ENCODE results near the gene COL24A1.
"Not testable (repeated sequence)": the region's sequence is repeated elsewhere in the genome, so short reads cannot be mapped to it uniquely, and the experiment has no call there.

The COL24A1 gene

DNA sequence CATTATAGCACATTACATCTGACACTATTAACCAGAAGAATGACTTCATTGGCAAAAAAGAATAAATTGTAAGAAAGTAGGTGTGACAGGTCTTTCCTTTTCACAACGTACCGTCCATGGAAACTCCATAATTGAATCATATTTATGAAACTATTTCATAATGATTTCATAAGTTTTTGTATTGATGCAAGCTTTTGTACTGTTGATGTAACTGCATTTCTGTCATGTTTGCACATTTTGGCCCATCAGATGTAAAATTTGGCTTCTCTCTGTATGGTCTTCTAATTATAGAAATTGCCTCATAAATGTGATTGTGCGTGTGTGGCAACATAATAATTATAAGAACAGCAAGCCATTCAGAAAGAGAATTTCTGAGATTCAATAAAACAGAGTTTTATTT, 267.7 kb downstream of the COL24A1 start:
- no peak for DNase-seq (ENCODE audit: low spot score)

DNA sequence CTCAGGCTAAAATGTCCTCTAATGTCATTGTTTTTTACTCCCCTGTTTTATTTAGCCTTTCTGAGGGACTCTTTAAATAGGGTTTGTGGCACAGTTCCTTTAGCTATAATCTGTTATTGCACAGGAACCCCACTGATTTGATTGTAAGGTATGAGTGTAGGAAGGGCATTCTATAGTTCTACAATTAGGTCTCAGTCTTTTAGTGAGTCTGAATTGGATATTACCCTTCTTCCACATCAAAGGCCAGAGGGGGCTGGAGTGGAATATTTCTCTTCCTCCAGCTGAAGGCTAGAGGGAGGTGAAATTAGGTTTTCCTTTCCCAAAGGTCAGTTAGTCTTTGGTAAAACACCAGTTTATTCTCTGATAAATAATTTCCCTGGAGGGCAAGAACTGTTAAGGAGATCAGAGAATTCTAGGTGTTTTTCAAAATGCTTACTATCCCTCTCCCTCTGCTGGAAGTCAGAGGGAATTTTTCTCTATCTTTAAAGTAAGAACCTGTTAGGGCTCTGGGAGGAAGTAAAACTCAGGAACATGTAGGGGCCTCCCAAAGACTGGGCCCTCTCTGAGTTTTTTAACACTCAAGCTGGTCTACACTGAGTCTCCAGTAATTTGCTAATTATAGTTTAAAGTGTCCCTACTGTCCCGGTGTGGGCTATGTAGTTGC, 272.1 kb downstream of the COL24A1 start:
- DNase-seq (ENCODE audit: low spot score), result peak; percentile 17

DNA sequence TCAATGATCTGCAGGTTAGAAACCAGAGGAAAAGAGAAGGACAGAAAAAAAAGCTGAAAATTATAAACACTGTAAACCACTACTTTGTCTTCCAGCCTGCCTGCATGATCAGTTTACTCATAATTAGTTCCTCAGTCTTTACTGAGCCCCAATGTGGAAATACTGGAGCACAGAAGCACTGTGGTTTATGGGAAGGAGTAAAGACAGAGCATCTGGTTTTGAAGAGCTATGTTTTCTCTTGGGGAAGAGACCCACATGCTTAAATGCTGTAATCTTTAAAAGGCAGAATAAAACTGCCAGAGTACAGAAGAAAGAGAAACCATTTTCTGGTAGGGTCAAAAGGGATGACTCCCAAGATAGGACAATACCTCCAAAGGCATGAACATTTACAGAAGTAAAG, 289.4 kb downstream of the COL24A1 start:
- DNase-seq (ENCODE audit: low spot score), result no peak

DNA sequence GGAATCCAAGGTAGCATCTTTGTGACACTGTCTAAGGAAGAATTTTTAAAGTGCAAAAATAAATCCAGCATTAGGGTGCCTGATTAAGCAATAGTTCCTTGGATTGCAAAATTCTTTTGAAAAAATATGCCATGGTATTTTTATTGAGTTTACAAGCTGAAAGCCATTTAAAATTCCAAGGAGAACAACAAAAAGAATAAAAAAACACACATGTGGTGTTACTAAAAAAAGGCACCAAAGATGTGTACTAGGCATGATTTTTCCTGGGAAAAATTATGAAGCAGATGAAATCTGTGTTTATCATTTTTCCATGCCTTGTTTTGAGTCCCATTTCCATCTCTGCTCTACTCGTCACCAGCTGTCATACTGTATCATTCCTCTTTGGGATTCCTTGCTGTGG, 291.4 kb downstream of the COL24A1 start:
- DNase-seq (ENCODE audit: low spot score), result no peak

DNA sequence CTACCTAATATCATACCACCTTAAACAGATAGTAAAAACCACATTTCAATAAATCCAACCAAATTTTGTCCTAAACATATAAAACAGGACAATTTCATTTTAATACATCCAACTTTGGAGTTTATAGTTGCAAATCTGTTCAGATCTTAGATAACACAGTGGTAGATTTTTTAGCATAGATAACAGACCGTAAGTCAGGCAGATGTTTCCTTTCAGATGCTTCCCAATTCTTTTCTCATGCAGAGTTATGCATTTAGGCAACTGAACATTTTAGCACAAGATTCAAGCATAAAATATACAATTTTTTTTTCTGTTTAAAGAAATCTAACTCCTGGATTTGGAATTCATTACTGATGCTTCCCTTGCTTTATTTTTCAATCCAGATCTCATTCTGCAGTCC, 291.8 kb downstream of the COL24A1 start:
- no peak for DNase-seq (ENCODE audit: low spot score)

DNA sequence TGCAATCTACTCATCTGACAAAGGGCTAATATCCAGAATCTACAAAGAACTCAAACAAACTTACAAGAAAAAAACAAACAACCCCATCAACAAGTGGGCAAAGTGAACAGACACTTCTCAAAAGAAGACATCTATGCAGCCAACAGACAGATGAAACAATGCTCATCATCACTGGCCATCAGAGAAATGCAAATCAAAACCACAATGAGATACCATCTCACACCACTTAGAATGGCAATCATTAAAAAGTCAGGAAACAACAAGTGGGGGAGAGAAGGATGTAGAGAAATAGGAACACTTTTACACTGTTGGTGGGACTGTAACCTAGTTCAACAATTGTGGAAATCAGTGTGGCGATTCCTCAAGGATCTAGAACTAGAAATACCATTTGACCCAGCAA, 292.9 kb downstream of the COL24A1 start:
- DNase-seq (ENCODE audit: low spot score), result not testable (repeated sequence)

DNA sequence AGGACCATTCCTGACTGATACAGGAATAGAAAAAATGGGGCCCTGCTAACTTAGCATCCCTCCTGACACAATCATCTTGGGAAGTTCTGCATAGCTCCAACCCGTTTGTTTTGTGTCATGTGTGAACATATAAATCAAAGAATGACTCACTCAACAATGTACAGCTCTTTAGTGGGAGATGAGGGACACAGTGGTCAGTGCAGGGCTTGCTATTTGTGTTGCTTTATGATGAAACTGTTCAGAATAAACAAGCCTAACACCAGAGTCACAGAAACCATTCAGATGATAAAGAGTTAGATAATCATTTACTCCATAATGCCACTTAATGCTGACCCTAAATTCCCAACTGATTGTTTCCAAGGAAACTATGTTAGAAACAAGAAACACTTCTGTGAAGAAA, 294.1 kb downstream of the COL24A1 start:
- no peak for DNase-seq (ENCODE audit: low spot score)

DNA sequence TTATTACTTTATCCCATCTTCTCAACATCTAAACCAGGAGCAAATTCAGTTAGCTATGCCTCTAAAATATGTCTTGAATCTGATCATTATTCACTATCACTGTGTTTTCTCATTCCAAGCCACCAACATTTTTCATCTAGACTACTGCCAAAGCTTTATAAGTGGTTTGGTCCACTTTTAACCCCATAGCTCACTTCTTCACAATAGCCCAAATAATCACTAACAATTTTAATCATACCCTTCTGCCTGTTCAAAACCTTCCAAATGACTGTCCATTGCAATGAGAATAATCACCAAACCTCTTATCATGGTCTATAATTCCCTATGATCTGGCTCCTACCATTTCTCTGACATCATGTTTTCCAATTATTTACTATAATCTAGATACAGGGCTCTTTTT, 298.6 kb downstream of the COL24A1 start:
- DNase-seq (ENCODE audit: low spot score), result no peak

DNA sequence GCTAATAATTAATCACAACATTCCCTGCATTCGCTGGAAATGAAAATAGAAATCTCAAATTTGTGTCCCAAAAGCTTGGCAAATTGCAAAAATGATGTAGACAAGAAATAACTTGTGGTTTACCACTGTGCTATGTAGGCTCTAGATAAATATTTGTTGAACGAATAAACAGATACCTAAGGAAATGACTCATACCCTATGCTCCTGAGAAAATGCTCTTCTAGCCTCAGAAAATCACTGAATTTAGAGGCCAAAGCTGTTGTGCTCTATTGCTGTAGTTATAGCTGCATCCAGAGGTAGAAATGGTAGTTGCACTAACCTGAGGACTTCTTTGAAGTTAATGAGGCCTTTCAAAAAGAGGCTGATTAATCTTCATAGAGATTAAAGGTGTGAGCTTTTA, 306.3 kb downstream of the COL24A1 start:
- peak; percentile 62 for DNase-seq (ENCODE audit: low spot score)

DNA sequence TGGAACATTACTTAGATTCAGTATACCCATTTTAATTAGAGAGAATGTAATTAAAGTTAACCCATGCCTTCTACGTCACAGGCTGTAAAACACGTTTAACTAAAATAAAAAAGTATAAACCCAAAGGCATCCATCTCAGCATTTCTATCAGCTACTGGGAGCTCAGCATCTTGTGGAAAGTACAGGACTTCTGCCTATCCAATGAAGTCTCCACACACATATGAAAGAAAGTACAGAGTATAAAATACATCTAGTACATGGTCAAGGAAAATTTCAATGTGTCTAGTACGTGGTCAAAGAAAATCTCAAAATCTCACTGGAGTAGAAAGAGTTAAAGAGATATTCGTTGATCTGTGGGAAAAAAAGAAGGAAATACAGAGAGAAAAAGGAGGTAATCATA, 306.9 kb downstream of the COL24A1 start:
- no peak for DNase-seq (ENCODE audit: low spot score)

DNA sequence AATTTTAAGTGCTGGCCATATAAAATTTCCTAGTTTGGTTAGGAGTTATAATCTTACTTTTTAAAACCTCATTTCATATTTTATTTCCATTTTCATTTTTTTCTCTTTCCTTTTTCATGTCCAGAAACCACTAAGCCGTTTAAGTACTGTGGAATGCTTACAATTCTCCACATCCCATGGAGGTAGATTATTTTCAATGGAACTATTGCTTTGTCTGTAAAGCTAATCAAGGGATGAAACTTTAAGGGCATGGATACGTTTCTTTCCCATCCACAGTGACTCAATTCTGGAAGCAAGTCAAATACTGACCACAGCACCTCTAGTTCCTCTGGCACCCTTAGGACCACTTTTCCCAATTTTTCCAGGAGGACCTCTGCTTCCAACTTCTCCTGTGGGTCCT, 309.2 kb downstream of the COL24A1 start:
- no peak for DNase-seq (ENCODE audit: low spot score)

DNA sequence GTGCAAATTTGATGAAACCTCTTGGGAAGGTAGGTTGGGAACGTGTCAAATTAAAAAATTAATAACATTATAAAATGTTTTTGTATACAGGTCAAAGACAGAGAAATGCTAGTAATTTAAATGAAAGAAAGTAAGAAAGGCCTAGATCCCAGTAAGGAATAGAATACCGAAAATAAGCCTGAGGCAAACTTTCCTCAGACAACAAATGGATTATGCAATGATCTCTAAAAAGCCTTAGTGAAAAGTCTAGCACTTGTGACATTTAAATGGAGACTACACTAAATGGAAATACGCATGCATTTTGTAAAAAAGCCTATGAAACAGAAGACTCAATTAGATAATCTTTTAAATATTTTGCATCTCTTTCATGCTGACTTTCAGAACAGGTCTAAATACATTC, 309.9 kb downstream of the COL24A1 start:
- DNase-seq (ENCODE audit: low spot score), result no peak

DNA sequence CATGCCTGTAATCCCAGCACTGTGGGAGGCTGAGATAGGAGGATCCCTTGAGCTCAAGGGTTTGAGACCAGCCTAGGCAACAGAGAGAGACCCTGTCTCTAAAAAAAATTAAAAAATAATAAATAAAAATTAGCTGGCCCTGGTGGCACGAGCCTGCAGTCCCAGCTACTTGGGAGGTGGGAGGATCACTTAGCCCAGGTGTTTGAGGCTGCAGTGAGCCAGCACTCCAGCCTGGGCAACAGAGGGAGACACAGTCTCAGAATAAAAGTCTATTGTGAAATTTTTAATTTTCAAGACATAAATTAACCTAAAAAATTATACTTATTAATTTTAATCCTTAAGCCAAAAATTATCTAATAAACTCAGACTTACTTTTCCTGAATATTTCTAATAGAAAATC, 317.1 kb downstream of the COL24A1 start:
- no peak for DNase-seq (ENCODE audit: low spot score)

DNA sequence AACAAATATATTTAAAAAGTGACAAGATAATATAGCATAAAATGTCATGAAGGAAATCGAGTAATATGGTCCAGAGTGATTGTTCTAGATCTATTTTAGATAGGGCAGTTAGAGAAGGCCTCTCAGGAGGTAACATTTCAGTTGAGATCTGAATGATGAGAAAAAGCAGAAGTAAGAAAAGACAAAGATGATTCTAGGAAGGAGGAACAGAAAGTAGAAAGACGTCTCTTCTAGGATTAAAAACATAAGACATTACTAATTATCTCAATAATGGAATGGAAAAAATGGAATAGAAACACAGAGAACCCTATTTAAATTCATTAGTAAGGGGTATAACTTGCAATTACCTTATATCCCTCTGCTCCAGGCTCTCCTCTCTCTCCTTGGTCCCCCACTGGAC, 318.3 kb downstream of the COL24A1 start:
- DNase-seq (ENCODE audit: low spot score), result no peak

DNA sequence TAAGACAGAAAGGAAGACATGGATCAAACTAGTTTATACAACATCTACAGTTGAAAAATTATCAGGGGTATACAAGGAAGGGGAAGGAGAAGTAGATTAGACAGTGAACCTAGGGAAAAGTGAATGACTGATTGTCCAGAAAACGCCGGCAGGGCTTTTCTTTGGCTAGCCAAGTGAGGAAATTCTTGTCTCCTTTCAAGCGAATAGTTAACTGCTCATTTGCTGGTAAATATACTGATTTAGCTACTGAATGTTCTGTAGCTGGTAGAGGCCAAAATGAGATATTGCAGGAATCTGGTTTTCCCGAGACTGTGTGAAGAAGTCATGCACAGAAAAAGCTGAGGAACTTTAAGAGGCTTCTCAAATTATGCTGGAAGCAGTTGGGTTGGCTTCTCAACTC, 319.8 kb downstream of the COL24A1 start:
- no peak for DNase-seq (ENCODE audit: low spot score)

DNA sequence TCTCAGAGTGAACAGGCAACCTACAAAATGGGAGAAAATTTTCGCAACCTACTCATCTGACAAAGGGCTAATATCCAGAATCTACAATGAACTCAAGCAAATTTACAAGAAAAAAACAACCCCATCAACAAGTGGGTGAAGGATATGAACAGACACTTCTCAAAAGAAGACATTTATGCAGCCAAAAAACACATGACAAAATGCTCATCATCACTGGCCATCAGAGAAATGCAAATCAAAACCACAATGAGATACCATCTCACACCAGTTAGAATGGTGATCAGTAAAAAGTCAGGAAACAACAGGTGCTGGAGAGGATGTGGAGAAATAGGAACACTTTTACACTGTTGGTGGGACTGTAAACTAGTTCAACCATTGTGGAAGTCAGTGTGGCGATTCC, 323.4 kb downstream of the COL24A1 start:
- DNase-seq (ENCODE audit: low spot score), result not testable (repeated sequence)

DNA sequence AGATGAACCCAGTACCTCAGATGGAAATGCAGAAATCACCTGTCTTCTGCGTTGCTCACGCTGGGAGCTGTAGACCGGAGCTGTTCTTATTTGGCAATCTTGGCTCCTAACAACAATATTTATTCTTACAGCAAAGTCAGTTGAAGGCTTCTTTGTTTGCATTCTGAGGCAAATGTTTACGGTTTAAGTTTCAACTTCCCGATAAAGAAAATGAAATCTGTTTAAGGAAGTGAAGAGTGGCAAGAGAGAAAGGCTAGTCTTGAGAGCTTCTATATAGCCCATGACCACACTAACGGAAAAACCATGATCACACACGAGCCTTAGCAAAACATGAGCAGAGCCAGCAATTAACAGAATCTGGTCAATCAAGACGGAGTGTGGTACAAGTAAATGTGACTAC, 325.7 kb downstream of the COL24A1 start:
- DNase-seq (ENCODE audit: low spot score), result no peak

DNA sequence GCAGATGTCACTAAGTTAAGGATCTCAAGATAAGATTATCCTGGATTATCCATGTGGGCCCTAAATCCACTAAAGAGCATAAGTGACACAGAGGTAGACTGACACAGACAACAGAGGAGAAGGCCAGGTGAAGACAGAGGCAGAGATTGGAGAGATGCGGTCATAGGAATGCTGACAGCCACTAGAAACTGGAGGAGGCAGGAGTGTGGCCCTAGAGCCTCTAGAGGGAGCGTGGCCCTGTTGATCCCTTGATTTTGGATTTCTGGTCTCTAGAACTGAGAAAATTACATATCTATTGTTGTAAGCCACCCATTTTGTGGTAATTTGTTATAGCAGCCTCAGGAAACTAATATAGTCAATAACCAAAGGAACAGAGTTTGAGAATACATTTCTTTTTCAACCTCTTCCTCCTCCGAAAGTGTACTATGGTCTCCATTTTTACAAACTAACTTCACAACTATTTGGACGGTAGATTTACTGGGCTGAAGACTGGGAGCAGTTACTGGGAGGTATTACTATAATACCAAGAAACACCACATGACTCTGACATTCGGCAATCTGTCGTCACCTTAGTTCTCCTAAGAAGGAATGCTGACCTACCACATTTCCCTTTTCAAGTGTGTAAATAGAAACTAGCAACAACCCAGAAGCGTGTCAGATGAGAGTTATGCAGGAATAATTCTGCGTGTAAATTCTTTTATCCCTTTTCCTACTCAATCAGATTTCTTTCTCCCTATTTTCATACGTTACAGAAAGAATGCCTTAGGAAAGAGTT, 332.3 kb downstream of the COL24A1 start:
- no peak for DNase-seq (ENCODE audit: low spot score)

DNA sequence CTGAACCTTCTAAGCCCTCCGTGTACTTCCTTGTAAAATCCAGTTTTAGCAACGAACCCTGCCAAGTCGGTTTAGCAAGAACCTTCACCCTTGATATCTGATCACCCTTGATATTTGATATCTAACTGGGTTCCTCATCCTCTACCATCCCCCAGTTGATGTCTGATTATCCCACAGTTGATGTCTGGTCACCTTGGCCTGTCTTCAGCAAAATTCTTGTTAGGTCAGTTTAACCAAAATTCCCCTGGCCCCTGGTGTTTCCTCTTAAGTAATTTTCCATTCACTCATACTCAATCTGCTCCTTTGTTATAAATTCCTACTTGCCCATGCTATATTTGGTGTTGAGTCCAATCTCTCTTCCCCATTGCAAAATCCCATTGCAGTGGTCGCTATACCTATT, 333.9 kb downstream of the COL24A1 start:
- no peak for DNase-seq (ENCODE audit: low spot score)

DNA sequence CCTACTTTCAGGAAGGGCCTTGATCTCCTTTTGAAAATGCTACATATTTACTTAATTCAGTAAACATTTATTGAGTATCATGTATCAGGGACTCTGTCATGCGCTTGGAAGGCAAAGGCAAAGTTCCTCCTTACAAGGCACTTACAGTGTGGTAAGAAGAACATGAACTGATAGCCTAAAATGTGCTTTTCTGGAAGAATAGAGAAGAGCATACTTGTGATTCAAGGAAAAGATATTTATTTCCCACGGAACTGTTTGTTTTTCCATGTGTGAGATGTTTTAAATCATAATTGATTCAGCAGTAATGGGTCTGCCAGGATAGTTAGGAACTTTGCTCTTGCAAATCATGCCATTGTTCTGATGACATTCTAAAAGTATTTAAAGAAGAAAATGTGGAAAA, 338.2 kb downstream of the COL24A1 start:
- peak; percentile 25 for DNase-seq (ENCODE audit: low spot score)

DNA sequence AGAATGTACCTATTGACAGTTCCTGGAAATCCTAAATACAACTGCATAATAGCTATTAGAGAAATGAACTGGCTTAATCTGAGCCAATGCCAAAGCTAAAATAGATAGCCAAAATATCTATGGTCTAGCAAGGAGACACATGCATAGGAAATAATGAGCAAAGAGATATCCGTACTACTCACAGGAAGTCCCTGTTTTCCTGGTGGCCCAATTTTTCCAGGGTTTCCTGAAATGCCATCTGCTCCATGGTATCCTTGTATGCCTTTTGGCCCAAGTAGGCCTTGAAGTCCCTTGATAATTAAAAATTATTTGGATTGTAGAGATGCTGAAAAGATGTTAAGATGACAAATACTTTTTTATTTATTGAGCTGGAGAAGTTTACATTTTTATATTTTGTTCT, 340.0 kb downstream of the COL24A1 start:
- no peak for DNase-seq (ENCODE audit: low spot score)

DNA sequence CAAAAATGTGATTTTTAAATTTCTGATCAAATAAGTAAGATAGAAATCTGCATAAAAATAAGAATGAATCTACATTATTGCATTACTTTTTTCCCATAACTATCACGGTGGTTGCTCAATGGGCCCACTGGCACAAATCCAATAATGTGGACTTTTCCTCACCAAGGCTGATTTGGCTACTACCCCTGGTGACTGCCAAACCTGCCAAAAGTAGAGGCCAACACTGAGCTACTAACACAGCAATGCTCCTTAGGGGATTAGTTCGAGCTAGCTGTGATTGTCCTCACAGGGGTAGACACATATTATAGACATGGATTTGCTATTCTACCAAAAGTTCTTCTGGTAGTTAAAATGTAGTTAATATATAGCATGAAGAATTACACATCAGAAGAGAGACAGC, 340.7 kb downstream of the COL24A1 start:
- no peak for DNase-seq (ENCODE audit: low spot score)

DNA sequence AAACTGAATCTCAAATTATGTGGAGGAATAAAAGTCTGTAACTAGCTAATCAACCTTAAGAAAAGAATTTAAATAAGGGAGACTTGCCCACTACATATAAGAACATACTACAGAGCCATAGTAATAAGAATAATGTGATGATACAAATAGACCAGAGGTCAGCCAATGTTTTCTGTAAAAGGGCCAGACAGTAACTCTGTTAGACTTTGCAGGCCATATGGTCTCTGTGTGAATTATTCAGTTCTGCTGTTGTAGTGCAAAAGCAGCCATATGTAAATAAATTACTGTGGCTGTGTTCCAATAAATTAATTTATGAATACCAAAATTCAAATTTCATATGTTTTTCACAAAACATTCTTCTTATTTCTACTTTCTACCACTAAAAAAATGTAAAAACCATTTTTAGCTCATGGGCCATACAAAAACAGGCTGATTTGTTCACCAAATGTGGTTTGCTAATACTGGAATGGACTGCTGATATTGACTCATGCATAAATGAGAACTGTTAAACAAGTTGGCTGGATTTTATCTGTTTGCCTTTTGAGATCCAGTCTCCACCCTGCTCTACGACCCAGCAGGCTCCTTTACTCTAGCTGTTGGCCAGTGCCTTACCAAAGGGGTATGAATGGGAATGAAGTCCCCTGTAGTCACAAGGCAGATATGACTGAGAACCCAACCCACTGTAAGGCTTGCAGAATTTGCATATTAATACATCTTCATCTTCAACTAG, 350.2 kb downstream of the COL24A1 start:
- no peak for DNase-seq (ENCODE audit: low spot score)

All from AG08396 (cell line).